HG03432 (cell line): Measurements from ENCODE around the gene CAMTA1.

Experiments used
- ATAC-seq: cut with Tn5 transposase; IDR thresholded peaks from one replicate; pipeline ENCODE4 v1.9.1; 2021; ENCODE audit warnings: mild to moderate bottlenecking, moderate library complexity; ENCODE audit not compliant: unreplicated experiment

The CAMTA1 gene

DNA sequence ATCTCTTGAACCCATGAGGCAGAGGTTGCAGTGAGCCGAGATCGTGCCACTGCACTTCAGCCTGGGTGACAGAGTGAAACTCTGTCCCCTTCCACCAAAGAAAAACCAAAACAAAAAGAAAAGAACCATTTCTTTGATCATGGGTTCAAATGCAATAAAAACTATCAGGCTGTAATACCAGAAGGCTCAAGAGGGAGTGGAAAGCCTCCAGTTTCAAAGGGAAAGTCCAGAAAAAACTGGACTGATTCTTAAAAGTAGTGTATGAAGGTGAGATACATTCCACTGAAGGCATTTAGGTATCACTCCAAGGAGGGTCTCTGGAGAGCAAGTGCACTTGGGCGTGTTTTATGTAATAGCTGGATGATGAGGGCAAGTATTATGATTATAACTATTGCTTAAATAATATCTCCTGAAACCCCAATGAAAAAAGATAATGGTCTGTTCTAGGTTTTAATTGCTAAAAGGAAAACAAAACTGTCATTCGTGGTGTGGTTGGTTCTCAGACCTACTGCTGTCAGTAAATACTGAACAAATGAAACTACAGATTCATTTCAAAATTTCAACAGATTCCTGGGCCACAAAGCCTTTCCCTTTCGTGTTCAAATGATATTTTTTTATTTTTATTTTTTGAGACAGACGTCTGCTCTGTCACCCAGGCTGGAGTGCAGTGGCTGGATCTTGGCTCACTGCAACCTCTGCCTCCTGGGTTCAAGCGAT lies 6.0 kb upstream of the CAMTA1 start:
- ATAC-seq = no peak

DNA sequence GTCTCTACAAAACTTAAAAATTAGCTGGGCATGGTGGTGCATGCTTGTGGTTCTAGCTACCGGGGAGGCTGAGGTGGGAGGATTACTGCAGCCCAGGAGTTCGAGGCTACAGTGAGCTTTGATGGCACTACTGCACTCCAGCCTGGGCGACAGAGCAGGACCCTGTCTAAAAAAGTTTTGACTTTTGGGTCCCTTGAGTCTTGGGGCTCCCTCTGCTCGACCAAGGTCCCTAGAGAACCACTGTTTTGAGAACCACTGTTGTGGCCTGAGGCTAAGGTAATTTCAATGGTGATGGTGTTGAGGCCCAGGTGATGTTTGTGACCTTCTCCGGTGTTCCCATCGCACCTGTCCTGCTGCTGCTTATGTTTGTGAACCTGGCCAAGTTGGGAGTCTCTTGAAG lies 3.1 kb upstream of the CAMTA1 start:
- ATAC-seq = no peak

DNA sequence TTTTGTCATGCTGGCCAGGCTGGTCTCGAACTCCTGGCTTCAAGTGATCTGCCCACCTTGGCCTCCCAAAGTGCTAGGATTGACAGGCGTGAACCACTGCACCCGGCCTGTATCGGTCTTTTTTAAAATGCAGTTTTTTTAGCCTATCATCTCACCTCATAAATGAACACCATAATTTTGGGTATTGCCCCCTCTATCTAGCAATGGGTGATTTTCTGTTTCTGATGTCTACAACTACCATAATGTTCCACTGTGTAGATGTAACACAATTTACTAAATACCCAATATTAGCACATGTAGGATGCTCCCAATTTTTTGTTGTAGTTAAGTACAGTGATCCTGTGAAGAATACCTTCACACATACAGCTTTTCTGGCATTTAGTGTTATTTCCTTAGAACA lies 2.0 kb upstream of the CAMTA1 start:
- ATAC-seq = no peak

DNA sequence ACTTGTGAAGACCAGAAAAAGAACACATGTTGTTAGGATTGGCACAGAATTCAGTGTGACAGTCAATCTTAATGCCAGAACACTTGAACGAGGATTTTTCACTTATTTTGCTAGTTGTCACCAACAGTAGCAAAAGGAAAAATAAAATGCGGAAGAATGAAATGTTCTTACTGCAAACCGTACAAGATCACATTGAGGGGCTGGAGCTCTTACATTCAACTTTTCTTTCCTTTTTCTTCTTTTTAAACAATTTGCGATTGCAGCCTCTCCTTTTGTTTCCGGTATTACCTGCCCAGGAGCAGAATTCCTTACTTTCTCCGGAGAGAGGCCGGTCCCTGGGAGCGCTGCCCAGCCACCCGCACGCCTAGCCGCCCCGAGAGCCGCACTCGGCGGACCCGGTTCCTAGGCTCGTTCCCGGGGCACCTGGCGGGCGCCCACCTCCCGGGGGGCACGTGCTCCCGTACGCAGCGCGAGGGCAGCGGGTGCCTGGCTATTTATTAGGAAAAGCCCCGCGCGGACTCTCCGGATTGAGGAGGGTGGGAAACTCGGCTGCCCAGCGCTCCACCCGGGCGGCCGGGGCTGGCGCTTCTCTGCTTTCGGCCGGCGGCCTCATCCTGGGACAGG lies 1.2 kb upstream of the CAMTA1 start:
- peak; percentile 2 for ATAC-seq

DNA sequence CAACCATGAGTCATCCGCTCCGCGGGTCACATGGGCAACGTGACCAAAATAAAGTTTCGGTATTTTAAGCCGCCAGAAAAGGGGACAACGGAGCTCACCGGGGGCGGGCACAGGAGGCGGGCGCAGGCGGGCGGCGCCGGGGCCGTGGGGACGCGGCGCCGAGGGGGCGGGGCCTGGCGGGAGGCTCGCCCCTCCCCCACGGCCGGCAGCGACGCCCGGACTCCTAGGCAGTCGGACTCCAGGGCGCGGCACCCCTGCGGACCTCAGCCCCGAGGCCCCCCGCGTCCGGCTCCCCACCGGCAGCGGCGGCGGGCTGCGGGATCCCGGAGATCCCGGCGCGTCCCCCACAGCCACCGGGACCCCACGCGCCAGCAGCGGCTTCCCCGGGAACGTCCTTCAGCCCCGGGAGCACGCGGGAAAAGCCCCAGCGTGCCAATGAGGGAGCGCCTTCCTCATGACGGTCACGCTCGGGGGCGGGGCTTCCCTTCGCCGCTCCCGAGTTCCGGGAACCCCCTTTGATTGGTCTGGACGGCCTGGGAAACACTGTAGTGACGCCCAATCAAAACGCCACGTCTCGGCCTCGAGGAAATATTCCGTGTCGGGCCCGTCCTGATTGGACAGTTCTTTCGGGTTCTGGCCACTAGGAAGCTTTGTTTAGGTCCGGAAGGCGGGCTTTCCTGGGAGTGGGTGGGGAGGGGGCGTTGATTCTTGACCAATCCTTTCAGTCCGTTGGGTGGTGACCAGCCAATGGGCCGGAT lies 515 bp upstream of the CAMTA1 start:
- peak; percentile 73 for ATAC-seq

DNA sequence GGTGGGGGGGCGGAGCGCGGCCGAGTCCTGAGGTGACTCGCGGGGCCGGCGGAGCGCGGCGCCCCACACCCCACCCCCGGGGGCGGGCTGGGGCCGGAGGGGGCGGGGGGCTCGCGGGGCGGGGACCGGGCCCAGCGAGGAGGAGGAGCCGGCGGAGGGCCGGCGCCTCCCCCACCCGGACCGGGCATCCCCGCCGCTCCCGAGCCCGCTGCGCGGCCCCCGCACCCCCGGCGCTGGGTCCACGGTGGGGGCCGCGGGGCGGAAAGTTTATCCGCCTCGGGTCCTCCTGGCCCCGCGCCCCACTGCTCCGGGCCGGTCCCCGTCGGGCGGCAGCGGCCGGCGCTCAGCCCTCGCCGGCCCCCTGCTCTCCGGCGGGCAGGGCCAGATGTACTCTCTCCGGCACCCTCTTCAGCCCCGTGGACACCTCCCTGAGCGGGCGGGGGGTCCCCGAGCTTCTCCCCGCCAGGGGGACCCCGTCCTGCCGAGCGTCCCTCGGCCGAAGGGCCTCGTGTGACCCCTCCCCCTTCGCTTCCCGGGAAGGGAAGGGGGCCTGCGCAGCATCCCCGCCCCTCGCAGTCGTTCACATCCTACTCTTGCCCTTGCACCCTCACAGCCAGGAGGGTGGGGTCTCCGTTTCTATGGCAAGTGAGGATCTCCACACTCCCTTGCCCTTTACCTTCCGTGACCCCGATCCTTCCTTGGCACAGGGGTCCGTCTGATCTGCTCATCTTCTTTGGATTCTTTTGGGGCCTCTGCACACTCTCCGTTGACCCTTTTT lies 663 bp downstream of the CAMTA1 start:
- peak; percentile 20 for ATAC-seq

DNA sequence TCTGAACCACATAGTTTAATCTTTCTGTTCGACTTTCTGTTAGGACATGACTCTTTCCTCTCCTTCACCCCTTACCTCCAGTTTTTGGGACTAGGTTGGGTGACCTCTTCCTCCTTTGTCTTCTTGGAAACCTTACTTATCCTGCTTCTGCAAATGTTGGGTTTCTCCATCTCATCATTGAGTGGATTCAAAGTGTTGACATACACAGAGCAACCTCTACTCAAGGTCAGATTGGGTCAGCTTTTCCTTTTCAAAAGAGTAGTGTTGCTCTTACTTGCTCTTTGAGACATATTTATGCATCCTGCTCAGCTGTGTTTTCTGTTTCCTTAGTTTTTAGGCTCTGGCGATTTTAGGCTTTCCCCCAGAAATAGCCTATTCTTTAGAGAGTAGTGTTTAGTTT lies 3.7 kb downstream of the CAMTA1 start:
- no peak for ATAC-seq

DNA sequence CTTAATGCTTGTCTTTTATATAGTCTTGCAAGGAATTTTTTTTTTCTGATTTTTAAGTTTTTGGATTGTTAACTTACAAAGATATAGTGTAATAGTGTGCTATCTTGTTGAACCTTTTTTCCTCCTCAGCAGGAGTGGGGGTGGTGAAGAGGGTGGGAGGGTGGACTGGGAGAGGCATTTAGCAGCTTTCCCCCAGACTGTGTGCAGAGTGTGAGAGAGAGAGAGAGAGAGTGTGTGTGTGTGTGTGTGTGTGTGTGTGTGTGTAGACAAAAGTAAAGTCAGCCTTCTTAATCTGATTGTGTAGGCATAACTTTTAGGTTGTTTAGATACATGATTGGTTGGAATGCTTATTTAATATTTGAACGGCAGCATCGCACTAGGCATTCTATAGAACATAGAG lies 4.9 kb downstream of the CAMTA1 start:
- no peak for ATAC-seq

DNA sequence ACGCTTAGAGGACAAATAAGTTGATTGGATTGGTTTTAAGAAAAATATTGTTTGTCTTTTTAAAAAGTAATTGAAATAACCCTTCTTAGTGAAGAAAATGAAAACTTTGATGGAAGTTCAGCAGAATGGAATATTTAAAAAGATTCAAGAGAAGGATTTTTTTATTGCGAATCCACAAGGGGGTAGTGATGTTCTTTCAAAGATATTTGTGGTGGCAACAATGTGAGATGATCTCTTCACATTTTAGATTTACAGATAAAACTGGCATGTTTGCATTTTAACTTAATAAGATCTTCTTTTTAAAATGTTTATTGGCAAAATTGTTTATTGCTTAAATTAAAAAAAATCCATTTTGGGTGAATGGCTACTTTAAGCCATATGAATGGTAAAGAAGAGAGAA lies 8.9 kb downstream of the CAMTA1 start:
- no peak for ATAC-seq

DNA sequence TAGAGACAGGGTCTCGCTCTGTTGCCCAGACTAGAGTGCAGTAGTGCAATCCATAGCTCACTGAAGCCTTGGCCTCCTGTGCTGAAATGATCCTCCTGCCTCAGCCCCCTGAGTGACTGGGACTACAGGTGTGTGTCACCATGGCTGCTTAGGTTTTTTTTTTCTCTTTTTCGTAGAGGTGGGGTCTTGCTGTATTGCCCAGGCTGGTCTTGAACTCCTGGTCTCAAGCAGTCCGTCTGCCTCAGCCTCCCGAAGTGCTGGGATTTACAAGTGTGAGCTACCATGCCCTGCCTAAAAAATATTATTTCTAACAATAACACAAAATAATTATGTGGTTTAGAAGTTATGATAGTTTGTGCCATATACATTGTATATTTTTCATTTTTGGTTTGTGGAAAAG lies 9.9 kb downstream of the CAMTA1 start:
- ATAC-seq = no peak

DNA sequence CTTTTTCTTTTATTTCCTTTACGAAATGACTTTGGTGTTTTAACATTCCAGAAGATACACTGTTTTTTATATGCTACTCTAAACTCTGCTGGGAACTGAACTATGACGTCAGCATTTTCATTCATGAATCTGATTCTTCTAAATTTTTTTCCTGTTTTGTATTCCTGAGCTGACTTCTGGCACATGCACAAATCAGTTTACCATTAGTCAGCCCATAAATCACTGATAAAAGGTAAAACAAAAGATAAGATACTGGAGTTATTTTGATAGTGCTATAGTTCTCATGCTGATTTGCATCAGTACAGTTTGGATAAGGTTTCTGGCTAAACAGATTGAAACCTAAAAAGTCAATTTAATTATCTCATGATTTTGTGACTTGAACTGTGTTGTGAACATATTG lies 10.4 kb downstream of the CAMTA1 start:
- no peak for ATAC-seq

DNA sequence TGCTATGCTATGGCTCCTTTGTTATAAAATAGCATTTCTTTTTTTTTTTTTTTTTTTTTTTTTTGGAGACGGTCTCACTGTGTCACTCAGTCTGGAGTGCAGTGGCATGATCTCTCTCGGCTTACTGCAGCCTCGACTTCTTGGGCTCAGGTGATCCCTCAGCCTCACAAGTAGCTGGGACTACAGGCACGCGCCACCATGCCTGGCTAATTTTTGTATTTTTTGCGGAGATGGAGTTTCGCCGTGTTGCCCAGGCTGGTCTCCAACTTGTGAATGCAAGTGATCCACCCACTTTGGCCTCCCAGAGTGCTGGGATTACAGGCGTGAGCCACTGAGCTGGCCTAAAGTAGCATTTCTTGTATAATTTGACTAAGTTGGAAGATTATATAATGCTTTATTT lies 10.8 kb downstream of the CAMTA1 start:
- no peak for ATAC-seq

DNA sequence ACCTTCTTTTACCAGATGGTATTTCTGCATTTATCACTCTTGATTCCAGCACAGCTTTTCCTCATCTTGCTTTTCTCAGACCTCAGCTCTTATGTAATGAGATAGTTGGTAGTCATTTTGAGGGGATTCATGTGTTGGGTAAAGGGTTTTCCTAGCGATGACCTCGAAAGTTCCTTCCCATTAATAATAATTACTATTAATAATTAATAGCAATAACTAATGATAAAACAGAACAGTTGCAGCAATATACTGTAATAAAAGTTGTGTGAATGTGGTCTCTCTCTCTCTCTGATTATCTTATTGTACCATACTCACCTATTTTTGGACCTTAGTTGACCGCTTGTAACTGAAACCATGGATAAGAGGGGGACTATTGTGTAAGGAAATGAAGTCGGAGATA lies 14.2 kb downstream of the CAMTA1 start:
- no peak for ATAC-seq

DNA sequence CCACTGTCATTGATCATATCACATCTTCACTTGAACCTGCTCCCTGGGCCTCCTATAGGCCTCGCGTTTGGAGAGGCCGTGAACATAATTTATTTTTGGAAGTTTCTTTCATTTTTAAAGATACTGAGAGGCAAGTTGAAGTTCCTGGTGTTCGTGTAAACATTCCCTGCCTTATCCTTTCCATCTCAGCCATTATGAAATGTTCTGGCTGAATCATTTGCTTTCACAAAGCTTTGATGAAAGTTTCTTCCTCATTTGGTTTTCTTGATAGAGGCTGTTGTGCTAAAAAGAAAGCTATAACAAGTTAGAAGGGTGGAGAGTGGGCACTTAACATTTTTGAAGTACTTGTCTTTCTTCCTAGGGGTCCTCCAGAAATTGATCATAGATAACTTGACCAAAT lies 15.5 kb downstream of the CAMTA1 start:
- ATAC-seq = no peak

DNA sequence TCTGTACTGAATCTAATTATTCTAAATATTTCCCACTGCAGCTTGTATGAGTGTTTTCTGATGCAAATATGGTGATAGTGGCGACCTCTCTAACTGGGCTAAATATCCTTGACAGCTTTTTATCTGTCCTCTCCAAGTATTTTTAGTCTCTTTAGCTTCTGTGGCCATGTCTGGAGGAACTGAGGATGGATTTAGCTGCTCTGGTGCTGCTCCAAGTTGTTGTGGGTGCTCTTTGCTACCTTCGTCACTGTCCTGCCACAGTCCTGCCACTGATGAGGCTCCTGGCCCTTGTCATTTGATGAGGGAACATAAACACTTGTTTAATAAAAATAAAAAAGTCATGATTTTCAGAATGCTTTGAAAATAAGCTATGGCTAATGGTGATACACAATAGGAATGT lies 15.9 kb downstream of the CAMTA1 start:
- ATAC-seq = no peak

DNA sequence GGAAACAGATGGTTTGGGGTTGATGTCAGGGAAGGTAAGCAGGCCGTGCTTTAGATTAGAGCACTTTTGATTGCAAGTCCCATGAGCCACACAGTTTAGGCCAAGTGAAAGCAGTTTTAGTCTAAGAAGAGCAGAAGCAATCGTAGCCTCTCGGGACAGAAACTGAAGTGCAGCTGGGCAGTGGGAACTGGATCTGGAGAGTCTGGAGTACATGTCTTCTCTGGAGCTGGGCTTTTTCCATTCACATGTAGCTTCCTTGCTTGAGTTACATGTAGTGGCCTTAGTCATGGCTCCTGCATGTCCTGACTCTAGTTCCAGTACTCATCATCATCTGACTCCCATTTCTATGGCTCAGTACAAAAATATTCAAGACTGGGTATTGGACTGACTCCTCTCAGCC lies 16.7 kb downstream of the CAMTA1 start:
- no peak for ATAC-seq

DNA sequence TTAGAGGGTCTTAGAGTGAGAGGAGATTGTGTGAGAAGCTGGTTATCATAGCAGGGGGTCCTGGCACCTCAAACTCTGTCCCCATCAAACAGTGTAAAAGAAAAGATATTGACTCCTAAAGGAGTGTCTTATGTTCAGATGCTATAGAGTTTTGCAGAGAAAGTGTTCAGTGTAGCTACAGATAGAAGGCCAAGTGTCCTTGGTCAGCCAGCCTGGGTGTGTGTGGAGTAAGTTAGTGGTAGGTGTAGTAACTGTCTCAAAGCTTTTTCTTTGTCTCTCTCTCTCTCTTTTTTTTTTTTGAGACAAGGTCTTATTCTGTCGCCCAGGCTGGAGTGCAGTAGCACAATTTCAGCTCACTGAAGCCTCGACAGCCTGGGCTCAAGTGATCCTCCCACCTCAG lies 17.2 kb downstream of the CAMTA1 start:
- no peak for ATAC-seq

DNA sequence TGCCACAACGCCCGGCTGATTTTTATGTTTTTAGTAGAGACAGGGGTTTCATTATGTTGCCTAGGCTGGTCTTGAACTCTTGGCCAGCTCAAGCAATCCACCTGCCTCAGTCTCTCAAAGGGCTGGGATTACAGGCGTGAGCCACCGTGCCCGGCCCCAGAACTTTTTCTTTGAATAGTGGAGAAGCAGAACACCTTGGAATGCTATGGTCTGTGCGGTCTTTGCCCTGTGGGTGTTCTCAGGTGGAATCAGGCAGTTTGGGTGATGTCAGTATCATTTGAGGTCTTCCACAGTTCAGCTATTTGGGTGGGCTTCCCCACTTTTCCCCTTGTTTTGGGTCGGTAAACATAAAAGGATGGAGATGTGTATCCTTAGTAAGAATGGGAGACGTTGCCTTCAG lies 17.6 kb downstream of the CAMTA1 start:
- no peak for ATAC-seq

DNA sequence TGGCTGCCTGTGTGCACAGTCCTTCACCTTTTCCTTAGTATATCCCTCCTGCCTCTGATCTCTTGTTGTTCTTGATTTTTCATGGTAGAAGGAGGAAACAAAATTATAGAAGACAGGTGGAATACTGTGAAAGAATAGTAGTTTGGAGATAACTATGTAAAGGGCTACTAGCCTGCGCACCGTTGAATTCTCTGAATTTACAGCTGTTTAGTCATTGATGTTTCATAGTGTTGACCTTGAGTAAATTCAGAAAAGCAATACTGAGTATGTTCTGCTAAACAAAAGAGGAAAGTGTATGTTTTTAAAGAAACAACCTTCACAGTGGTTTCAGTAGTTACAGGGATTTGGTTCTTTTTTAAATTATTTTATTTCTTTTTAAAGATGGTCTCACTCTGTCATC lies 18.1 kb downstream of the CAMTA1 start:
- no peak for ATAC-seq

DNA sequence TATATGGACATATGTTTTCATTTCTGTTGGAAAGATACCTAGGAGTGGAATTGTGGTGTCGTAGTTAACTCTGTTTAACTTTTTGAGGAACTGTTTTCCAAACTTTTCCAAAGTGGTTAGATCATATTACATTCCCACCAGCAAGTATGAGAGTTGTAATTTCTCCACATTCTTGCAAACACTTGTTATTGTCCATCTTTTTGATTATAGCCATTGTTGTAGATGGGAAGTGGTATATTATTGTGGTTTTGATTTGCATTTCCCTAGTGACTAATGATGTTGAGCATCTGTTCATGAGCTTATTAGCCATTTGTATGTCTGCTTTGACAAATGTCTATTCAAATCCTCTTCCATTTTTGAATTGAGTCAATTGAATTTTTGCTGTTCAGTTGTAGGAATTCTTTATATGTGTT lies 19.8 kb downstream of the CAMTA1 start:
- ATAC-seq = no peak

DNA sequence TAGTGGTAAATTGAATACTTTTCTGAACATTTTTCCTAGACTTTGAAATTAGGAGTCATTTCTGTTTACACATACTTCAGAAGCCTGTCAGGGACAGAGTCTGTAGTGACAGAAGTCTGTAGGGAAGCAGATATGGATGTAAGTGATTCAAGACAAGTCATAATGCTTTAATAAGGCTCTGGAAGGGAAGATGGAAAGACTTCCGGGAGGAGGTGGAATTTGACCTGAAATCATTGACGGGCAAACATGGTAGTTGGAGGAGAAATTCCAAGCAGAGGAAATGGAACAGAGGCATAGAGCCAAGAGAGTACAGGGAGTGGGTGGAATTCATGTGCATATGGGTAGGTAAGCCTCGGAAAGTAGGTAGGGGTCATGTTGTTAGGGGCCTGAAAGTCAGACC lies 22.5 kb downstream of the CAMTA1 start:
- no peak for ATAC-seq

DNA sequence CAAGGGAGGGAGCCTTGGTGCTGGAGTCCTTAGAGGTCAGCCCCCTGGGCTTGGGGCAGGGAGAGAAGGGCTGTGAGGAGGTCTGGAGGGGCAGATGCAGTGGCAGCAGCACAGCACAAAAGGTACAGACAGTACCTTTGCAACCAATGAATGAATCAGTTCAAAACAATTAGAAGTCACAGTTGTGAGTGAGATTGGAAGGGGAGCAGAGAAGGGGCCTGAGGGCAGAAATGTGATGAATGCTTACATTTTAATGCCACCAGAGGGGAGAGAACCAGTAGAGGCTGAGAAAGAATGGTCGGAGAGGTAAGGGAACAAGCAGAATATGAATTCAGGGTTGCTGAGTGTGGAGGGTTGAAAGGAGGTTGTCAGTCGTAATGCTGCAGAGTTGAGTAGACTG lies 24.2 kb downstream of the CAMTA1 start:
- no peak for ATAC-seq
